SK-N-MC (cell line): ENCODE data around the gene HIF1A.

Experiments used
- EZH2 ChIP-seq: fragments of 200-600 bp; sonication (generic); IDR thresholded peaks from one replicate; pipeline ENCODE4 v1.6.1; 2017; ENCODE audit warnings: antibody characterized with exemption
- FOXP2 ChIP-seq: optimal IDR thresholded peaks from 2 replicates; pipeline ENCODE3; 2011; ENCODE audit warnings: mild to moderate bottlenecking, moderate library complexity; ENCODE audit not compliant: insufficient read depth; ENCODE audit errors: extremely low read length, control extremely low read depth
- POLR2AphosphoS5 ChIP-seq: IDR thresholded peaks from 2 replicates; pipeline ENCODE4 v1.6.1; 2012; ENCODE audit warnings: mild to moderate bottlenecking, low read depth, low read length, borderline replicate concordance

DNA sequence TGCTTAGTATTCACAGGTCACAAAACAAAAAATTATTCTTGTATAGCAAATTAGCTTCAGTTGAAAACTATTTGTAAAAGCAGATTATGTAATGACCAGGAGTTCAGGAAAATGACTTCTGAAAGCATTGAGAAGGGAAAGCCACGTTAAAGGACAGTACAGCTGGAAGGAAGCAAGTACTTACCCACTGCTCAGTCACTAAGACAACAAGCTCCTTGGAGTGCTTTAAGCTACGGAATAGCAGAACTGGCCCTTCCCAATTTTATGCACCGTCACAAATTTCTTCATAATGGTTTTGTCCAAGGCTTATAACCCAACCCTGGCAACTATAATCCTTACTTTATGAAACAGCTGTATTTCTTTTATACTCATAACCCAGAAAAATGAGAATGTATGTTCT is 54.0 kb downstream of the HIF1A start:
- TF ChIP-seq EZH2 = no peak
- TF ChIP-seq FOXP2 = no peak
- no peak for TF ChIP-seq POLR2AphosphoS5
